Measurements from ENCODE around the gene JAM3.

JAM3 gene

GRCh38 chr11:134098566-134099184 is 29.8 kb downstream of the JAM3 start:
- no peaks in the 10 kb centered on the region for H3F3A ChIP-seq (ENCODE audit: control insufficient read depth, insufficient read depth)
- peaks cover 12% of the 10 kb centered on the region for H3K27me3 ChIP-seq (ENCODE audit: control insufficient read depth, low read length)
- no peak overlapping the region for H3K4me2 ChIP-seq (ENCODE audit: low read length)
- H4K20me1 ChIP-seq (ENCODE audit: control insufficient read depth, insufficient read depth, low read depth, low read length) = no peaks in the 10 kb centered on the region
- no peaks in the 10 kb centered on the region for H3K9me3 ChIP-seq (ENCODE audit: control insufficient read depth, insufficient read depth, low read length)
- H3K27ac ChIP-seq (ENCODE audit: low read depth, low read length) = no peak overlapping the region
- H3K36me3 ChIP-seq (ENCODE audit: control insufficient read depth, low read length) = no peaks in the 10 kb centered on the region
- no peaks in the 10 kb centered on the region for H3K9me2 ChIP-seq (replicated peaks; ENCODE audit: control insufficient read depth, low read length)
- H3K4me1 ChIP-seq (ENCODE audit: control insufficient read depth, low read length) = no peaks in the 10 kb centered on the region
- H3K4me3 ChIP-seq (ENCODE audit: low read length) = no peak overlapping the region
- H3K79me2 ChIP-seq (ENCODE audit: control insufficient read depth, low read length) = no peaks in the 10 kb centered on the region
- TF ChIP-seq EZH2phosphoT487 (IDR thresholded peaks at IDR 0.05; ENCODE audit: borderline replicate concordance, low read length) = no peak
- TF ChIP-seq, protein P1, sequence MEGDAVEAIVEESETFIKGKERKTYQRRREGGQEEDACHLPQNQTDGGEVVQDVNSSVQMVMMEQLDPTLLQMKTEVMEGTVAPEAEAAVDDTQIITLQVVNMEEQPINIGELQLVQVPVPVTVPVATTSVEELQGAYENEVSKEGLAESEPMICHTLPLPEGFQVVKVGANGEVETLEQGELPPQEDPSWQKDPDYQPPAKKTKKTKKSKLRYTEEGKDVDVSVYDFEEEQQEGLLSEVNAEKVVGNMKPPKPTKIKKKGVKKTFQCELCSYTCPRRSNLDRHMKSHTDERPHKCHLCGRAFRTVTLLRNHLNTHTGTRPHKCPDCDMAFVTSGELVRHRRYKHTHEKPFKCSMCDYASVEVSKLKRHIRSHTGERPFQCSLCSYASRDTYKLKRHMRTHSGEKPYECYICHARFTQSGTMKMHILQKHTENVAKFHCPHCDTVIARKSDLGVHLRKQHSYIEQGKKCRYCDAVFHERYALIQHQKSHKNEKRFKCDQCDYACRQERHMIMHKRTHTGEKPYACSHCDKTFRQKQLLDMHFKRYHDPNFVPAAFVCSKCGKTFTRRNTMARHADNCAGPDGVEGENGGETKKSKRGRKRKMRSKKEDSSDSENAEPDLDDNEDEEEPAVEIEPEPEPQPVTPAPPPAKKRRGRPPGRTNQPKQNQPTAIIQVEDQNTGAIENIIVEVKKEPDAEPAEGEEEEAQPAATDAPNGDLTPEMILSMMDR (IDR thresholded peaks at IDR 0.05; ENCODE audit: low read depth, low read length, poor library complexity, severe bottlenecking) = peak; percentile 47

DNA sequence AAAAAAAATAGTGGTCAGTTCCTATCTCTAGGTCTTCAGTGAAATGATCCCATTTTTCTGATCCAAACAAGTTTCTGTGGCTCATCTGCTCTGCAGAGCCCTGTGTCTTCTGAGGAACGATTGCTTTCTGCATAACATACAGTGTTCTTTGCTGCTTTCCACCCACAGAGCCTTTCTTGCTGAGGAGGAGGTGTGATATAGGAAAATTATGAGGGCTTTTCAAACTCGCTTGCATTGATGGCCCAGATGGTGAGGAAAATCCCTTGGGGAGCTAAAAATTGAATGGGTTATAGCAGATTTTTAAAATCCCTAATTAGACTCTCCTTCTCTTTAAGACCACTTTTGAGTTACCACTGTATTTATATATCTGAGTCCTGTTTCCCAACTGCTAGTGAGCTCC is 31.3 kb downstream of the JAM3 start:
- Histone ChIP-seq H3K9me2 (replicated peaks; ENCODE audit: control insufficient read depth, low read length) (no peaks in the 10 kb centered on the region), H3K27me3 (ENCODE audit: control insufficient read depth, low read length) (peaks cover 12% of the 10 kb centered on the region), H3K4me2 (ENCODE audit: low read length) (no peak overlapping the region), H3F3A (ENCODE audit: control insufficient read depth, insufficient read depth) (no peaks in the 10 kb centered on the region), H3K36me3 (ENCODE audit: control insufficient read depth, low read length) (no peaks in the 10 kb centered on the region), H4K20me1 (ENCODE audit: control insufficient read depth, insufficient read depth, low read depth, low read length) (no peaks in the 10 kb centered on the region), H3K4me1 (ENCODE audit: control insufficient read depth, low read length) (no peaks in the 10 kb centered on the region), H3K9me3 (ENCODE audit: control insufficient read depth, insufficient read depth, low read length) (no peaks in the 10 kb centered on the region), H3K27ac (ENCODE audit: low read depth, low read length) (no peak overlapping the region), H3K79me2 (ENCODE audit: control insufficient read depth, low read length) (no peaks in the 10 kb centered on the region), H3K4me3 (ENCODE audit: low read length) (no peak overlapping the region)
- TF ChIP-seq EZH2phosphoT487 (IDR thresholded peaks at IDR 0.05; ENCODE audit: borderline replicate concordance, low read length) = no peak
- TF ChIP-seq, protein P1 (IDR thresholded peaks at IDR 0.05; ENCODE audit: low read depth, low read length, poor library complexity, severe bottlenecking) = no peak

GRCh38 chr11:134101282-134101681 is 32.4 kb downstream of the JAM3 start:
- Histone ChIP-seq H3K4me2 (ENCODE audit: low read length) (no peak overlapping the region), H3F3A (ENCODE audit: control insufficient read depth, insufficient read depth) (no peaks in the 10 kb centered on the region), H3K79me2 (ENCODE audit: control insufficient read depth, low read length) (no peaks in the 10 kb centered on the region), H3K9me3 (ENCODE audit: control insufficient read depth, insufficient read depth, low read length) (no peaks in the 10 kb centered on the region), H3K27me3 (ENCODE audit: control insufficient read depth, low read length) (peaks cover 12% of the 10 kb centered on the region), H3K9me2 (replicated peaks; ENCODE audit: control insufficient read depth, low read length) (no peaks in the 10 kb centered on the region), H3K4me3 (ENCODE audit: low read length) (no peak overlapping the region), H3K27ac (ENCODE audit: low read depth, low read length) (no peak overlapping the region), H3K4me1 (ENCODE audit: control insufficient read depth, low read length) (no peaks in the 10 kb centered on the region), H3K36me3 (ENCODE audit: control insufficient read depth, low read length) (no peaks in the 10 kb centered on the region), H4K20me1 (ENCODE audit: control insufficient read depth, insufficient read depth, low read depth, low read length) (no peaks in the 10 kb centered on the region)
- TF ChIP-seq EZH2phosphoT487 (IDR thresholded peaks at IDR 0.05; ENCODE audit: borderline replicate concordance, low read length) = no peak
- TF ChIP-seq, protein P1 (IDR thresholded peaks at IDR 0.05; ENCODE audit: low read depth, low read length, poor library complexity, severe bottlenecking) = no peak

Data from DOHH2 (cell line).